ENCODE data around the gene EFR3B. TPM values are rescaled to one million over a fixed set of nuclear protein-coding genes. Genes with fewer than 3 reads are reported as not detected.

EFR3B gene
- total and polyA plus RNA-seq, 2 of the 13 experiments (the other 11 are each of a cell fraction or from before 2014, with no cell fraction given) = 0.42 TPM

- no peak for FAIRE-seq
- Histone ChIP-seq H3K4me2 (ENCODE audit: low read depth, low read length) (no peak overlapping the region), H3K9me3 (ENCODE audit: low read length) (no peaks in the 10 kb centered on the region), H3K4me3 (replicated peaks in 1 of 3; ENCODE audit: insufficient read depth in 1 of 3, low read depth in 2 of 3, low read length in 3 of 3) (no peak overlapping the region), H3K36me3 (replicated peaks in 1 of 2; ENCODE audit: control insufficient read depth in 1 of 2, insufficient read depth in 2 of 2, low read length in 2 of 2) (no peaks in the 10 kb centered on the region), H3K4me1 (ENCODE audit: insufficient read depth, low read length) (peaks cover 7% of the 10 kb centered on the region), H2AFZ (ENCODE audit: low read length) (no peak overlapping the region), H3K27me3 (ENCODE audit: control insufficient read depth in 1 of 2, insufficient read depth in 2 of 2, low read length in 2 of 2) (peaks cover 9 to 40% of the 10 kb centered on the region in 2 experiments; a peak in 4 of 5 replicates), H3K9ac (ENCODE audit: insufficient read depth, low read depth, low read length) (no peak overlapping the region), H3K79me2 (ENCODE audit: insufficient read depth, low read length) (no peaks in the 10 kb centered on the region), H4K20me1 (ENCODE audit: insufficient read depth, low read length) (no peaks in the 10 kb centered on the region), H3K27ac (ENCODE audit: extremely low read length, insufficient read depth, low read length) (no peak overlapping the region)
- intact Hi-C loops (cut with micrococcal nuclease; ENCODE audit: unreplicated experiment) = no loop called here
- ChIA-PET POLR2A (no interaction called here), CTCF (ENCODE audit: low intra/inter-chr PET ratio, low total read pairs) (no interaction called here)
- DNase-seq (ENCODE audit: low spot score) = no peak
- WGBS (ENCODE audit: low lambda C conversion rate) = 14% methylated on average over 6 of the region's 6 CpGs
- in situ Hi-C loops (cut with HindIII; ENCODE audit: extremely low pct_ligation_motif_present, low pct_unique_long_range_greater_than_20kb) = no loop called here
- no TSS peak for BruUV-seq (replicated peaks)
- ATAC-seq = no peak
- TF ChIP-seq FOXA1 (IDR thresholded peaks at IDR 0.05) (peak; percentile 23; the same call in 1 of the 2 replicates), FOXA1 (CRISPR knock-in tag; IDR thresholded peaks at IDR 0.05) (no peak), PCBP2 (optimal IDR thresholded peaks at IDR 0.05; ENCODE audit: low read depth, low read length, poor library complexity, severe bottlenecking) (peak; percentile 84), ZNF207 (IDR thresholded peaks at IDR 0.05; ENCODE audit: borderline replicate concordance) (no peak), NONO (IDR thresholded peaks at IDR 0.05) (peak; percentile 84; the same call in 1 of the 2 replicates), NONO (CRISPR knock-in tag; conservative IDR thresholded peaks at IDR 0.05) (no peak), ZNF580 (CRISPR knock-in tag; IDR thresholded peaks at IDR 0.05; ENCODE audit: borderline replicate concordance, low read depth) (no peak), PLRG1 (conservative IDR thresholded peaks at IDR 0.05) (0 out of 2 replicates have a peak, but pooled peaks have one; percentile 63), ZNF333 (CRISPR knock-in tag; IDR thresholded peaks at IDR 0.05; ENCODE audit: borderline replicate concordance) (no peak), MTA1 (CRISPR knock-in tag; IDR thresholded peaks at IDR 0.05; ENCODE audit: borderline replicate concordance) (no peak), ZC3H4 (CRISPR knock-in tag; IDR thresholded peaks at IDR 0.05; ENCODE audit: borderline replicate concordance) (no peak), FIP1L1 (IDR thresholded peaks at IDR 0.05; ENCODE audit: borderline replicate concordance, insufficient read depth, low read depth, low read length) (no peak), ZNF343 (CRISPR knock-in tag; IDR thresholded peaks at IDR 0.05) (no peak), GZF1 (CRISPR knock-in tag; IDR thresholded peaks at IDR 0.05) (no peak), SOX6 (IDR thresholded peaks at IDR 0.05) (no peak), SOX6 (CRISPR knock-in tag; IDR thresholded peaks at IDR 0.05) (no peak), NR2F6 (IDR thresholded peaks at IDR 0.05) (no peak), NR2F6 (CRISPR knock-in tag; IDR thresholded peaks at IDR 0.05) (no peak), EP300 (IDR thresholded peaks at IDR 0.05; ENCODE audit: low read depth in 2 of 2, low read length in 2 of 2) (no peak), EP300 (CRISPR knock-in tag; IDR thresholded peaks at IDR 0.05; ENCODE audit: borderline replicate concordance) (no peak), ZNF646 (CRISPR knock-in tag; IDR thresholded peaks at IDR 0.05) (no peak), ZBTB8A (CRISPR knock-in tag; IDR thresholded peaks at IDR 0.05; ENCODE audit: borderline replicate concordance, low read depth) (no peak)
These were observed 132.5 kb downstream of the EFR3B start for GRCh38 chr2:25174192-25174861.
